HepG2 (cell line): ENCODE results near the gene DNAJC4. TPM values are rescaled to one million over a fixed set of nuclear protein-coding genes. Genes with fewer than 3 reads are reported as not detected.

Experiments
- ATF7-NPFF ChIP-seq: sonication (generic); formaldehyde crosslinking; IDR thresholded peaks from 2 replicates; pipeline ENCODE4 v1.8.1; 2023; ENCODE audit warnings: mild to moderate bottlenecking, low read depth, missing genetic modification reagents, moderate library complexity
- FIP1L1 ChIP-seq: fragments of 200-400 bp; formaldehyde crosslinking; IDR thresholded peaks from 2 replicates; pipeline ENCODE4 v1.6.1; 2018; ENCODE audit warnings: low read depth, mild to moderate bottlenecking, low read length, moderate library complexity, borderline replicate concordance; ENCODE audit not compliant: insufficient read depth
- GMEB1 ChIP-seq: sonication (generic); formaldehyde crosslinking; IDR thresholded peaks from 2 replicates; pipeline ENCODE4 v1.5.1; 2020; ENCODE audit warnings: missing genetic modification reagents, mild to moderate bottlenecking, borderline replicate concordance
- ISL2 ChIP-seq: sonication (generic); formaldehyde crosslinking; IDR thresholded peaks from 2 replicates; pipeline ENCODE4 v1.5.0; 2020; ENCODE audit warnings: missing genetic modification reagents
- JARID2 ChIP-seq: sonication (generic); formaldehyde crosslinking; IDR thresholded peaks from 2 replicates; pipeline ENCODE4 v1.8.1; 2023; ENCODE audit warnings: missing genetic modification reagents, inconsistent platforms; ENCODE audit not compliant: insufficient replicate concordance
- PRDM4 ChIP-seq: sonication (generic); formaldehyde crosslinking; IDR thresholded peaks from 2 replicates; pipeline ENCODE4 v1.9.0; 2021; ENCODE audit warnings: missing genetic modification reagents, borderline replicate concordance
- RBM22 ChIP-seq: fragments of 200-400 bp; formaldehyde crosslinking; optimal IDR thresholded peaks from 2 replicates; pipeline ENCODE3; 2017; ENCODE audit warnings: mild to moderate bottlenecking, low read length, moderate library complexity
- REPIN1 ChIP-seq: sonication (generic); formaldehyde crosslinking; IDR thresholded peaks from 2 replicates; pipeline ENCODE4 v1.8.0; 2022; ENCODE audit warnings: missing genetic modification reagents, low read depth, mild to moderate bottlenecking, borderline replicate concordance
- RFX5 ChIP-seq: IDR thresholded peaks from 2 replicates; pipeline ENCODE4 v1.6.1; 2011; ENCODE audit warnings: low read depth, low read length, improper control_type of control experiment
- TAF15 ChIP-seq: fragments of 200-400 bp; formaldehyde crosslinking; IDR thresholded peaks from one replicate; pipeline ENCODE4 v1.6.1; 2018; ENCODE audit warnings: mild to moderate bottlenecking, low read depth, low read length; ENCODE audit not compliant: poor library complexity, severe bottlenecking
- TCF7 ChIP-seq: sonication (generic); IDR thresholded peaks from 2 replicates; pipeline ENCODE4 v1.6.1; 2016; ENCODE audit warnings: antibody characterized with exemption, low read depth
- ZNF317 ChIP-seq: sonication (generic); formaldehyde crosslinking; IDR thresholded peaks from 2 replicates; pipeline ENCODE4 v1.5.0; 2020; ENCODE audit warnings: mild to moderate bottlenecking, missing genetic modification reagents
- ZNF619 ChIP-seq: sonication (generic); formaldehyde crosslinking; IDR thresholded peaks from 2 replicates; pipeline ENCODE4 v1.4.0; 2020; ENCODE audit warnings: mild to moderate bottlenecking, missing genetic modification reagents
- ZNF704 ChIP-seq: sonication (generic); formaldehyde crosslinking; IDR thresholded peaks from 2 replicates; pipeline ENCODE4 v1.8.1; 2023; ENCODE audit warnings: mild to moderate bottlenecking, inconsistent platforms, moderate library complexity, missing genetic modification reagents, borderline replicate concordance
- ZNF780A ChIP-seq: sonication (generic); formaldehyde crosslinking; IDR thresholded peaks from 2 replicates; pipeline ENCODE4 v1.8.0; 2022; ENCODE audit warnings: mild to moderate bottlenecking, missing genetic modification reagents, moderate library complexity
- ZSCAN25 ChIP-seq: sonication (generic); formaldehyde crosslinking; IDR thresholded peaks from 2 replicates; pipeline ENCODE4 v1.8.0; 2022; ENCODE audit warnings: mild to moderate bottlenecking, missing genetic modification reagents
- polyA plus RNA-seq, 8 experiments: library from polyadenylated mRNA; depleted of rRNA in 3 of 8; stranded (reverse) in 7 of 8; unstranded in 1 of 8; fragments of >200 nt; fragmentation: Illumina TruSeq in 4 of 8; extraction: Trizol in 4 of 8; gene quantifications; 2 replicates each; pipeline versions ENCODE4 v1.2.1 to v1.2.3, GENCODE V29; 2011 to 2016; ENCODE audit warnings: low read depth in 4 of 8, missing spikeins in 1 of 8, mixed read lengths in 1 of 8; ENCODE audit not compliant: insufficient read depth in 1 of 8
- total RNA-seq, 5 experiments: library from RNA; depleted of rRNA; stranded (reverse); fragments of >200 nt; fragmentation: Illumina TruSeq; extraction: Trizol; gene quantifications; 2 replicates each; pipeline ENCODE4 v1.2.3, GENCODE V29; 2016; ENCODE audit warnings: low read depth in 1 of 5
- TF ChIP-seq, protein P1 (sequence below): fragments of 450-650 bp; IDR thresholded peaks from 2 replicates; pipeline ENCODE4 v1.6.1; 2017; ENCODE audit warnings: mild to moderate bottlenecking
- TF ChIP-seq, protein P2 (sequence below): sonication (generic); formaldehyde crosslinking; IDR thresholded peaks from 2 replicates; pipeline ENCODE4 v1.5.0; 2020; ENCODE audit warnings: missing genetic modification reagents

Gene DNAJC4
- total and polyA plus RNA-seq, 2 of the 13 experiments (the other 11 are each of a cell fraction or from before 2014, with no cell fraction given), result 10.3 to 60.8 TPM

GRCh38 chr11:64250415-64251015 is 20.2 kb downstream of the DNAJC4 start (continued):
- TF ChIP-seq GMEB1 (no peak), ATF7-NPFF (0 out of 2 replicates have a peak, but pooled peaks have one; percentile 44), RBM22 (no peak), FIP1L1 (no peak), REPIN1 (CRISPR knock-in tag) (no peak), TAF15 (no peak), PRDM4 (CRISPR knock-in tag) (no peak), JARID2 (CRISPR knock-in tag) (no peak), ZSCAN25 (CRISPR knock-in tag) (0 out of 2 replicates have a peak, but pooled peaks have one; percentile 13), ZNF780A (CRISPR knock-in tag) (no peak), ZNF317 (no peak), ZNF704 (CRISPR knock-in tag) (no peak), ZNF619 (CRISPR knock-in tag) (no peak), ISL2 (CRISPR knock-in tag) (no peak), RFX5 (no peak), TCF7 (no peak)
- TF ChIP-seq, protein P1, sequence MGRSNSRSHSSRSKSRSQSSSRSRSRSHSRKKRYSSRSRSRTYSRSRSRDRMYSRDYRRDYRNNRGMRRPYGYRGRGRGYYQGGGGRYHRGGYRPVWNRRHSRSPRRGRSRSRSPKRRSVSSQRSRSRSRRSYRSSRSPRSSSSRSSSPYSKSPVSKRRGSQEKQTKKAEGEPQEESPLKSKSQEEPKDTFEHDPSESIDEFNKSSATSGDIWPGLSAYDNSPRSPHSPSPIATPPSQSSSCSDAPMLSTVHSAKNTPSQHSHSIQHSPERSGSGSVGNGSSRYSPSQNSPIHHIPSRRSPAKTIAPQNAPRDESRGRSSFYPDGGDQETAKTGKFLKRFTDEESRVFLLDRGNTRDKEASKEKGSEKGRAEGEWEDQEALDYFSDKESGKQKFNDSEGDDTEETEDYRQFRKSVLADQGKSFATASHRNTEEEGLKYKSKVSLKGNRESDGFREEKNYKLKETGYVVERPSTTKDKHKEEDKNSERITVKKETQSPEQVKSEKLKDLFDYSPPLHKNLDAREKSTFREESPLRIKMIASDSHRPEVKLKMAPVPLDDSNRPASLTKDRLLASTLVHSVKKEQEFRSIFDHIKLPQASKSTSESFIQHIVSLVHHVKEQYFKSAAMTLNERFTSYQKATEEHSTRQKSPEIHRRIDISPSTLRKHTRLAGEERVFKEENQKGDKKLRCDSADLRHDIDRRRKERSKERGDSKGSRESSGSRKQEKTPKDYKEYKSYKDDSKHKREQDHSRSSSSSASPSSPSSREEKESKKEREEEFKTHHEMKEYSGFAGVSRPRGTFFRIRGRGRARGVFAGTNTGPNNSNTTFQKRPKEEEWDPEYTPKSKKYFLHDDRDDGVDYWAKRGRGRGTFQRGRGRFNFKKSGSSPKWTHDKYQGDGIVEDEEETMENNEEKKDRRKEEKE, result no peak
- TF ChIP-seq, protein P2, sequence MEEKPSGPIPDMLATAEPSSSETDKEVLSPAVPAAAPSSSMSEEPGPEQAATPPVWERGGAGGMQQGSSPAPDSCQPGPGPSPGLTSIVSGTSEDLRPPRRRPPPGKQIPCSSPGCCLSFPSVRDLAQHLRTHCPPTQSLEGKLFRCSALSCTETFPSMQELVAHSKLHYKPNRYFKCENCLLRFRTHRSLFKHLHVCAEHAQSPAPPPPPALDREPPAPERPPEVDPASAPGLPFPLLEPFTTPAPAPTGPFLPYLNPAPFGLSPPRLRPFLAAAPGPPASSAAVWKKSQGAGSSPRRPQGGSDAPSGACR, result no peak
